SK-N-SH treated with all-trans-retinoic acid at 6 μM for 48 hours (cell line): Measurements from ENCODE around the gene ARID1A.

Source experiments
- ATAC-seq: fragments of 200-7000 bp; cut with Tn5 transposase; 3 replicates; pipeline ENCODE4 v1.9.1; 2020; ENCODE audit warnings: mild to moderate bottlenecking, moderate library complexity
- ARNTL ChIP-seq: fragments of 450-650 bp; formaldehyde crosslinking; IDR thresholded peaks from 2 replicates; pipeline ENCODE4 v1.5.0; 2020; ENCODE audit warnings: low read depth, mild to moderate bottlenecking, moderate library complexity, borderline replicate concordance
- BACH2 ChIP-seq: fragments of 250-450 bp; sonication (Bioruptor Pico); IDR thresholded peaks from 2 replicates; pipeline ENCODE4 v1.9.0; 2021; ENCODE audit warnings: mild to moderate bottlenecking, borderline replicate concordance
- CSDC2 ChIP-seq: fragments of 250-450 bp; sonication (Bioruptor Pico); IDR thresholded peaks from 2 replicates; pipeline ENCODE4 v1.5.0; 2020; ENCODE audit warnings: mild to moderate bottlenecking, moderate library complexity
- ESRRG ChIP-seq: fragments of 250-450 bp; sonication (Bioruptor Pico); IDR thresholded peaks from 2 replicates; pipeline ENCODE4 v1.6.1; 2021; ENCODE audit warnings: mild to moderate bottlenecking
- GLIS3 ChIP-seq: fragments of 250-450 bp; sonication (Bioruptor Pico); IDR thresholded peaks from 2 replicates; pipeline ENCODE4 v1.5.0; 2020; ENCODE audit warnings: mild to moderate bottlenecking, moderate library complexity
- ISL1 ChIP-seq: fragments of 250-450 bp; sonication (Bioruptor Pico); IDR thresholded peaks from 2 replicates; pipeline ENCODE4 v2.1.2; 2022; ENCODE audit warnings: mild to moderate bottlenecking, moderate library complexity
- OSR1 ChIP-seq: fragments of 250-450 bp; sonication (Bioruptor Pico); IDR thresholded peaks from 2 replicates; pipeline ENCODE4 v1.8.0; 2022; ENCODE audit warnings: moderate library complexity, mild to moderate bottlenecking, inconsistent platforms
- PPARA ChIP-seq: fragments of 250-450 bp; sonication (Bioruptor Pico); IDR thresholded peaks from 2 replicates; pipeline ENCODE4 v1.5.0; 2020; ENCODE audit warnings: mild to moderate bottlenecking, borderline replicate concordance
- SNAI2 ChIP-seq: fragments of 250-450 bp; sonication (Bioruptor Pico); IDR thresholded peaks from 2 replicates; pipeline ENCODE4 v1.5.0; 2020; ENCODE audit warnings: mild to moderate bottlenecking, moderate library complexity
- TCF4 ChIP-seq: fragments of 250-450 bp; sonication (Bioruptor Pico); IDR thresholded peaks from 2 replicates; pipeline ENCODE4 v1.8.0; 2021; ENCODE audit warnings: mild to moderate bottlenecking, moderate library complexity, borderline replicate concordance
- TOX ChIP-seq: fragments of 250-450 bp; sonication (Bioruptor Pico); IDR thresholded peaks from 2 replicates; pipeline ENCODE4 v1.8.0; 2021; ENCODE audit warnings: mild to moderate bottlenecking, moderate library complexity, borderline replicate concordance
- ZC3H10 ChIP-seq: fragments of 250-450 bp; sonication (Bioruptor Pico); IDR thresholded peaks from 2 replicates; pipeline ENCODE4 v1.5.1; 2021; ENCODE audit warnings: mild to moderate bottlenecking, moderate library complexity
- ZFP3 ChIP-seq: fragments of 250-450 bp; sonication (Bioruptor Pico); IDR thresholded peaks from 2 replicates; pipeline ENCODE4 v1.5.0; 2020; ENCODE audit warnings: mild to moderate bottlenecking, moderate library complexity
- ZFP30 ChIP-seq: fragments of 450-650 bp; formaldehyde crosslinking; IDR thresholded peaks from 2 replicates; pipeline ENCODE4 v1.5.0; 2022; ENCODE audit warnings: mild to moderate bottlenecking, moderate library complexity
- ZNF565 ChIP-seq: fragments of 450-650 bp; formaldehyde crosslinking; conservative IDR thresholded peaks from 2 replicates; pipeline ENCODE4 v1.5.0; 2020; ENCODE audit warnings: low read depth, mild to moderate bottlenecking, moderate library complexity
- ZNF70 ChIP-seq: fragments of 450-650 bp; formaldehyde crosslinking; IDR thresholded peaks from 2 replicates; pipeline ENCODE4 v1.5.0; 2020; ENCODE audit warnings: mild to moderate bottlenecking, moderate library complexity
- TF ChIP-seq, protein P1 (sequence below): fragments of 250-450 bp; sonication (Bioruptor Pico); IDR thresholded peaks from 2 replicates; pipeline ENCODE4 v1.5.0; 2020; ENCODE audit warnings: mild to moderate bottlenecking, moderate library complexity
- TF ChIP-seq, protein P2 (sequence below): fragments of 250-450 bp; sonication (Bioruptor Pico); IDR thresholded peaks from 2 replicates; pipeline ENCODE4 v1.8.0; 2020; ENCODE audit warnings: mild to moderate bottlenecking, moderate library complexity, borderline replicate concordance
- TF ChIP-seq, protein P3 (sequence below): fragments of 250-450 bp; sonication (Bioruptor Pico); IDR thresholded peaks from 2 replicates; pipeline ENCODE4 v1.5.1; 2020; ENCODE audit warnings: low read depth, mild to moderate bottlenecking, moderate library complexity
- TF ChIP-seq, protein P4 (sequence below): fragments of 250-450 bp; sonication (Bioruptor Pico); IDR thresholded peaks from 2 replicates; pipeline ENCODE4 v1.8.0; 2021; ENCODE audit warnings: low read depth, mild to moderate bottlenecking, moderate library complexity, borderline replicate concordance

The ARID1A gene

DNA sequence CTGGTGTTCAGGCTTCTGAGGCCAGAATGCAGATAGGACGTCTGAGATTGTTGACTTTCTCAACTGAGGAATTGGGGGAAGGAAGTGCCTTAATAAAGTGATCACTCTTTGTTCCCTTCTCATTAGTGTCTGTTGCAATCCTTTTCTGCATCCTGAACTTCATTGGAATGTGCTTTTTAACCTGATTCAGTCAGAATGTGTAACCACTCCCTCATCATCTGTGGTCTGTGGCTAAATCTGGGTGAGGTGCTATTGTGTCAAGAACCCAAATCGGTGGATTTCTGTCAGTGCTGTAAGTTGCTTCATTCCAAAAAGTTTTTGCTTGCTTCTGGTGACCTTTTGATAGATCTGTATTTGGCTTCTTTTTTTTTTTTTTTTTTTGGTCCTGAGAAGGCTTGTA is 38.2 kb downstream of the ARID1A start (continued):
- TF ChIP-seq BACH2 = no peak
- TF ChIP-seq ZNF70 (CRISPR knock-in tag) = no peak

DNA sequence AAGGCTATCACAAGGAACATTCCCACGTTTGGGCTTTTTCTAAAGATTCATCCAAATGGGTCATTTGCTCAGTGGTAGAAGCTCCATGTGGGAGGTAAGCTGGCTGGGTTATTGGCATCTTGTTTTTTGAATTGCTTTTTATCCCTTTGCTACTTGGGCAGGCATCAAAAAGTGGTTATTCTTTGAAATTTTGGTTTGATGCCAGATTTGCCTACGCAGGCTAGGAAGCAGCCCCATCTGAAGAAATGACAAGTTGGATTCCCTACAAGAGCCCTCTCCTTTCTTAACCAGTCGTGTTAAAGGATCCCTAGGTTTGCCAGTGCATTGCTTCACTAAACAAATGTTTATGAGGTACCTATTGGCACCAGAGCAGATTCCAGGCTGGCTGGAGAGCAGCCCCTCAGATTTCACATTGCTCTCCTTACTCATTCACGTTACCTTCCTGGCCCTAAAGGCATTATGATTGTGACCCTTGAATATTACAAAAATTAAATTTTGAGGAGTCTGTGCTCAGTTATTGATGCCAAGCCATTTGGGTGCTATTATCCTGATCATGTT is 38.8 kb downstream of the ARID1A start:
- TF ChIP-seq ZFP3 (CRISPR knock-in tag) (no peak), ZC3H10 (CRISPR knock-in tag) (no peak), TOX (CRISPR knock-in tag) (no peak), ZFP30 (no peak), ARNTL (no peak), ESRRG (no peak), SNAI2 (CRISPR knock-in tag) (no peak), ZNF70 (CRISPR knock-in tag) (no peak), CSDC2 (CRISPR knock-in tag) (no peak), BACH2 (no peak), ZNF565 (no peak)
- TF ChIP-seq, protein P1, sequence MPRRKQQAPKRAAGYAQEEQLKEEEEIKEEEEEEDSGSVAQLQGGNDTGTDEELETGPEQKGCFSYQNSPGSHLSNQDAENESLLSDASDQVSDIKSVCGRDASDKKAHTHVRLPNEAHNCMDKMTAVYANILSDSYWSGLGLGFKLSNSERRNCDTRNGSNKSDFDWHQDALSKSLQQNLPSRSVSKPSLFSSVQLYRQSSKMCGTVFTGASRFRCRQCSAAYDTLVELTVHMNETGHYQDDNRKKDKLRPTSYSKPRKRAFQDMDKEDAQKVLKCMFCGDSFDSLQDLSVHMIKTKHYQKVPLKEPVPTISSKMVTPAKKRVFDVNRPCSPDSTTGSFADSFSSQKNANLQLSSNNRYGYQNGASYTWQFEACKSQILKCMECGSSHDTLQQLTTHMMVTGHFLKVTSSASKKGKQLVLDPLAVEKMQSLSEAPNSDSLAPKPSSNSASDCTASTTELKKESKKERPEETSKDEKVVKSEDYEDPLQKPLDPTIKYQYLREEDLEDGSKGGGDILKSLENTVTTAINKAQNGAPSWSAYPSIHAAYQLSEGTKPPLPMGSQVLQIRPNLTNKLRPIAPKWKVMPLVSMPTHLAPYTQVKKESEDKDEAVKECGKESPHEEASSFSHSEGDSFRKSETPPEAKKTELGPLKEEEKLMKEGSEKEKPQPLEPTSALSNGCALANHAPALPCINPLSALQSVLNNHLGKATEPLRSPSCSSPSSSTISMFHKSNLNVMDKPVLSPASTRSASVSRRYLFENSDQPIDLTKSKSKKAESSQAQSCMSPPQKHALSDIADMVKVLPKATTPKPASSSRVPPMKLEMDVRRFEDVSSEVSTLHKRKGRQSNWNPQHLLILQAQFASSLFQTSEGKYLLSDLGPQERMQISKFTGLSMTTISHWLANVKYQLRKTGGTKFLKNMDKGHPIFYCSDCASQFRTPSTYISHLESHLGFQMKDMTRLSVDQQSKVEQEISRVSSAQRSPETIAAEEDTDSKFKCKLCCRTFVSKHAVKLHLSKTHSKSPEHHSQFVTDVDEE (CRISPR knock-in tag) = no peak
- TF ChIP-seq, protein P2, sequence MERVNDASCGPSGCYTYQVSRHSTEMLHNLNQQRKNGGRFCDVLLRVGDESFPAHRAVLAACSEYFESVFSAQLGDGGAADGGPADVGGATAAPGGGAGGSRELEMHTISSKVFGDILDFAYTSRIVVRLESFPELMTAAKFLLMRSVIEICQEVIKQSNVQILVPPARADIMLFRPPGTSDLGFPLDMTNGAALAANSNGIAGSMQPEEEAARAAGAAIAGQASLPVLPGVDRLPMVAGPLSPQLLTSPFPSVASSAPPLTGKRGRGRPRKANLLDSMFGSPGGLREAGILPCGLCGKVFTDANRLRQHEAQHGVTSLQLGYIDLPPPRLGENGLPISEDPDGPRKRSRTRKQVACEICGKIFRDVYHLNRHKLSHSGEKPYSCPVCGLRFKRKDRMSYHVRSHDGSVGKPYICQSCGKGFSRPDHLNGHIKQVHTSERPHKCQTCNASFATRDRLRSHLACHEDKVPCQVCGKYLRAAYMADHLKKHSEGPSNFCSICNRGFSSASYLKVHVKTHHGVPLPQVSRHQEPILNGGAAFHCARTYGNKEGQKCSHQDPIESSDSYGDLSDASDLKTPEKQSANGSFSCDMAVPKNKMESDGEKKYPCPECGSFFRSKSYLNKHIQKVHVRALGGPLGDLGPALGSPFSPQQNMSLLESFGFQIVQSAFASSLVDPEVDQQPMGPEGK = no peak
- TF ChIP-seq, protein P3, sequence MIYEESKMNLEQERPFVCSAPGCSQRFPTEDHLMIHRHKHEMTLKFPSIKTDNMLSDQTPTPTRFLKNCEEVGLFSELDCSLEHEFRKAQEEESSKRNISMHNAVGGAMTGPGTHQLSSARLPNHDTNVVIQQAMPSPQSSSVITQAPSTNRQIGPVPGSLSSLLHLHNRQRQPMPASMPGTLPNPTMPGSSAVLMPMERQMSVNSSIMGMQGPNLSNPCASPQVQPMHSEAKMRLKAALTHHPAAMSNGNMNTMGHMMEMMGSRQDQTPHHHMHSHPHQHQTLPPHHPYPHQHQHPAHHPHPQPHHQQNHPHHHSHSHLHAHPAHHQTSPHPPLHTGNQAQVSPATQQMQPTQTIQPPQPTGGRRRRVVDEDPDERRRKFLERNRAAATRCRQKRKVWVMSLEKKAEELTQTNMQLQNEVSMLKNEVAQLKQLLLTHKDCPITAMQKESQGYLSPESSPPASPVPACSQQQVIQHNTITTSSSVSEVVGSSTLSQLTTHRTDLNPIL = no peak
- no peak for ATAC-seq

DNA sequence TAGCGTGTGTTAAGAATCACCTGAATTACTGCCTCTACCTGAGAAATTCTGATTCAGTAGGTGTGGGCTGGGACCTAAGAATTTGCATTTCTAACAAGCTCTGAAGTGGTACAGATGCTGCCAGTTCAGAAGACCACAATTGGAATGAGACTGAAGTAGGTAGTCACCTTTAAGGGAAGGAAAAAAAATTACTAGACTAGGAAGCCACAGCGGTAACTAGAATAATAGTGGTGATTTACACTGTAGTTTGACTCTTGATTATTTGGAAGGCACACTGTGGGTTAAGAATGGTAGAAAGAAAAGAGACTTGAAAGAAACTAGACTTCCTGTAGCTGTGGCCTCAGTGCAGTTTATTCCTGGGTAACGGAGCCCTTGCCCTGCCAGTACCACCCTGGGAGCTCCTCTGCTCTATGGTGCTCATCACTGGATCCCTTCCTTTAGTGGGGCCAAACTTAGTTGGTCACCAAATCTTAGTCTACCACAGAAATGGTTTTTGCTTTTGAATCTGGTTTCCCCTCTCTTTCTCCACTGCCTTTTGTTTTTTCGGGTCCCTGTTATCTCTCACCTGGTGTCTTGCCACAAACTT is 43.6 kb downstream of the ARID1A start:
- TF ChIP-seq OSR1 (CRISPR knock-in tag) (no peak), ISL1 (CRISPR knock-in tag) (no peak), ZNF70 (CRISPR knock-in tag) (no peak), TCF4 (CRISPR knock-in tag) (no peak), SNAI2 (CRISPR knock-in tag) (no peak), ZC3H10 (CRISPR knock-in tag) (no peak), GLIS3 (CRISPR knock-in tag) (no peak), ZFP3 (CRISPR knock-in tag) (no peak), PPARA (no peak)
- TF ChIP-seq, protein P1 (CRISPR knock-in tag) = no peak
- TF ChIP-seq, protein P4, sequence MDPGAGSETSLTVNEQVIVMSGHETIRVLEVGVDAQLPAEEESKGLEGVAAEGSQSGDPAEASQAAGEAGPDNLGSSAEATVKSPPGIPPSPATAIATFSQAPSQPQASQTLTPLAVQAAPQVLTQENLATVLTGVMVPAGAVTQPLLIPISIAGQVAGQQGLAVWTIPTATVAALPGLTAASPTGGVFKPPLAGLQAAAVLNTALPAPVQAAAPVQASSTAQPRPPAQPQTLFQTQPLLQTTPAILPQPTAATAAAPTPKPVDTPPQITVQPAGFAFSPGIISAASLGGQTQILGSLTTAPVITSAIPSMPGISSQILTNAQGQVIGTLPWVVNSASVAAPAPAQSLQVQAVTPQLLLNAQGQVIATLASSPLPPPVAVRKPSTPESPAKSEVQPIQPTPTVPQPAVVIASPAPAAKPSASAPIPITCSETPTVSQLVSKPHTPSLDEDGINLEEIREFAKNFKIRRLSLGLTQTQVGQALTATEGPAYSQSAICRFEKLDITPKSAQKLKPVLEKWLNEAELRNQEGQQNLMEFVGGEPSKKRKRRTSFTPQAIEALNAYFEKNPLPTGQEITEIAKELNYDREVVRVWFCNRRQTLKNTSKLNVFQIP = no peak
- no peak for ATAC-seq
